Neural cell (in vitro differentiated cells): ENCODE results near the gene SLC44A5. TPM values are rescaled to one million over a fixed set of nuclear protein-coding genes. Genes with fewer than 3 reads are reported as not detected.

Source experiments
- H2AFZ ChIP-seq: fragments of 200-600, 300-800 bp; sonication (generic), shearing (Covaris generic); 2 replicates; pipeline ENCODE4 v1.6.0; 2014; ENCODE audit warnings: low read depth, mild to moderate bottlenecking, antibody characterized with exemption, low read length, moderate library complexity
- H3F3A ChIP-seq: fragments of 200-600 bp; shearing (Covaris generic); 2 replicates; pipeline ENCODE4 v1.6.1; 2016; ENCODE audit warnings: mild to moderate bottlenecking, moderate library complexity, mixed read lengths, antibody characterized with exemption, low read length; ENCODE audit not compliant: insufficient read depth, poor library complexity, severe bottlenecking
- H3K27ac ChIP-seq: fragments of 200-600, 300-800 bp; sonication (generic), shearing (Covaris generic); 2 replicates; pipeline ENCODE4 v1.5.1; 2014; ENCODE audit warnings: mild to moderate bottlenecking, low read length, moderate library complexity
- H3K27me3 ChIP-seq: fragments of 300-800, 200-600 bp; sonication (generic), shearing (Covaris generic); 2 replicates; pipeline ENCODE4 v1.6.0; 2014; ENCODE audit warnings: mild to moderate bottlenecking, low read depth, low read length, moderate library complexity; ENCODE audit not compliant: insufficient read depth
- H3K36me3 ChIP-seq: fragments of 300-800, 200-600 bp; sonication (generic), shearing (Covaris generic); 2 replicates; pipeline ENCODE4 v1.5.1; 2014; ENCODE audit warnings: mild to moderate bottlenecking, antibody characterized with exemption, low read length, moderate library complexity; ENCODE audit not compliant: insufficient read depth
- H3K4me2 ChIP-seq: fragments of 300-800, 200-600 bp; sonication (generic), shearing (Covaris generic); 2 replicates; pipeline ENCODE4 v1.6.0; 2014; ENCODE audit warnings: mild to moderate bottlenecking, low read length
- H3K4me3 ChIP-seq: fragments of 300-800, 200-600 bp; sonication (generic), shearing (Covaris generic); 2 replicates; pipeline ENCODE4 v1.5.1; 2014; ENCODE audit warnings: mild to moderate bottlenecking, low read length, moderate library complexity
- H3K79me2 ChIP-seq: fragments of 200-600 bp; shearing (Covaris generic); replicated peaks from 2 replicates; pipeline ENCODE4 v1.6.0; 2014; ENCODE audit warnings: mild to moderate bottlenecking, low read length, moderate library complexity; ENCODE audit not compliant: insufficient read depth
- H3K9ac ChIP-seq: fragments of 300-800, 200-600 bp; sonication (generic), shearing (Covaris generic); 2 replicates; pipeline ENCODE4 v1.6.1; 2016; ENCODE audit warnings: mild to moderate bottlenecking, low read length, mixed read lengths
- H3K9me2 ChIP-seq: fragments of 200-600 bp; shearing (Covaris generic); 2 replicates; pipeline ENCODE4 v1.6.1; 2016; ENCODE audit warnings: mild to moderate bottlenecking, low read length, mixed read lengths; ENCODE audit not compliant: insufficient read depth
- H3K9me3 ChIP-seq: fragments of 200-600, 300-800 bp; sonication (generic), shearing (Covaris generic); 2 replicates; pipeline ENCODE4 v1.6.1; 2016; ENCODE audit warnings: mild to moderate bottlenecking, mixed run types, low read length, moderate library complexity, mixed read lengths
- H4K20me1 ChIP-seq: fragments of 200-600 bp; shearing (Covaris generic); 2 replicates; pipeline ENCODE4 v1.6.1; 2016; ENCODE audit warnings: mild to moderate bottlenecking, mixed run types; ENCODE audit not compliant: insufficient read depth
- EP300 ChIP-seq: fragments of 450-650 bp; conservative IDR thresholded peaks from 2 replicates; pipeline ENCODE4 v1.6.1; 2014; ENCODE audit warnings: antibody characterized with exemption, mild to moderate bottlenecking, moderate library complexity; ENCODE audit not compliant: poor library complexity, severe bottlenecking
- EZH2 ChIP-seq: fragments of 200-600, 300-800 bp; shearing (Covaris generic), sonication (generic); IDR thresholded peaks from 2 replicates; pipeline ENCODE4 v1.6.1; 2014; ENCODE audit warnings: antibody characterized with exemption, low read length, borderline replicate concordance, mild to moderate bottlenecking; ENCODE audit not compliant: insufficient read depth, poor library complexity, severe bottlenecking
- MXI1 ChIP-seq: fragments of 450-650 bp; conservative IDR thresholded peaks from 2 replicates; pipeline ENCODE4 v1.6.1; 2014; ENCODE audit warnings: antibody characterized with exemption, mild to moderate bottlenecking; ENCODE audit not compliant: poor library complexity, severe bottlenecking
- POLR2AphosphoS5 ChIP-seq: IDR thresholded peaks from 2 replicates; pipeline ENCODE4 v1.6.1; 2012
- RAD21 ChIP-seq: fragments of 450-650 bp; conservative IDR thresholded peaks from 2 replicates; pipeline ENCODE4 v1.6.1; 2014; ENCODE audit warnings: antibody characterized with exemption, mild to moderate bottlenecking, moderate library complexity
- SMC3 ChIP-seq: fragments of 450-650 bp; conservative IDR thresholded peaks from 2 replicates; pipeline ENCODE4 v1.6.1; 2014; ENCODE audit warnings: antibody characterized with exemption, mild to moderate bottlenecking, moderate library complexity; ENCODE audit not compliant: poor library complexity
- TAF1 ChIP-seq: IDR thresholded peaks from 2 replicates; pipeline ENCODE4 v1.6.1; 2012; ENCODE audit warnings: low read depth
- polyA plus RNA-seq: library from polyadenylated mRNA; depleted of rRNA; stranded (reverse); fragments of >200 nt; gene quantifications from 2 replicates; pipeline ENCODE4 v1.2.3, GENCODE V29; 2014
- TF ChIP-seq, protein P1 (sequence below): IDR thresholded peaks from 2 replicates; pipeline ENCODE4 v1.6.1; 2012; ENCODE audit warnings: borderline replicate concordance
- TF ChIP-seq, protein P2 (sequence below): fragments of 450-650 bp; IDR thresholded peaks from 2 replicates; pipeline ENCODE4 v1.5.1; 2014; ENCODE audit warnings: antibody characterized with exemption, mild to moderate bottlenecking, moderate library complexity; ENCODE audit not compliant: poor library complexity, severe bottlenecking

Gene SLC44A5
- polyA plus RNA-seq, 1 donor from 2014 or later, result 53.0 TPM

DNA sequence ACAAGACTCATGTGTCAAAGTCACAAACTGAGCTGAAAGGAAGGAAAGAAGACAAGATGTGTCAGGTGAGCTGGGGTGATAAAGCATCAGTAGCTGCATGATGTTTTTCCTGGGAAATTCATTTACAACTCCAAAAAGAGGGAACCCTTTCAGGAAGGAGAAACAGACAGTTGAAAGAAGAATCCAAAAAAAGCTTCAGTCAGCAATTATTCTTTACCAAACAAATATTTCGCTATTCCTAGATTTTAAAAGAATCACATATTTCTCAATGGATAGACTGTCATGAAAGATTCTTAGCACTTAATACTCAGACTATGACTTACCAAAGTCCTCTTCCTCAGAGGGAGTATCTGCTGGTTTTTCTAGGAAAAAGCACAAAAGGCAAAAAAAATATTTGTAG lies 214.7 kb downstream of the SLC44A5 start:
- Histone ChIP-seq H3K4me3 (no peak overlapping the region), H3K36me3 (no peaks in the 10 kb centered on the region), H3K9ac (no peak overlapping the region), H3K79me2 (no peaks in the 10 kb centered on the region), H3K4me2 (no peak overlapping the region), H3K27me3 (no peaks in the 10 kb centered on the region), H2AFZ (no peak overlapping the region), H3F3A (no peaks in the 10 kb centered on the region), H3K27ac (no peak overlapping the region), H3K9me3 (no peaks in the 10 kb centered on the region), H3K9me2 (no peaks in the 10 kb centered on the region), H4K20me1 (no peaks in the 10 kb centered on the region)
- TF ChIP-seq SMC3 (no peak), RAD21 (no peak), TAF1 (no peak), EP300 (no peak), POLR2AphosphoS5 (no peak), MXI1 (no peak), EZH2 (no peak)
- TF ChIP-seq, protein P1, sequence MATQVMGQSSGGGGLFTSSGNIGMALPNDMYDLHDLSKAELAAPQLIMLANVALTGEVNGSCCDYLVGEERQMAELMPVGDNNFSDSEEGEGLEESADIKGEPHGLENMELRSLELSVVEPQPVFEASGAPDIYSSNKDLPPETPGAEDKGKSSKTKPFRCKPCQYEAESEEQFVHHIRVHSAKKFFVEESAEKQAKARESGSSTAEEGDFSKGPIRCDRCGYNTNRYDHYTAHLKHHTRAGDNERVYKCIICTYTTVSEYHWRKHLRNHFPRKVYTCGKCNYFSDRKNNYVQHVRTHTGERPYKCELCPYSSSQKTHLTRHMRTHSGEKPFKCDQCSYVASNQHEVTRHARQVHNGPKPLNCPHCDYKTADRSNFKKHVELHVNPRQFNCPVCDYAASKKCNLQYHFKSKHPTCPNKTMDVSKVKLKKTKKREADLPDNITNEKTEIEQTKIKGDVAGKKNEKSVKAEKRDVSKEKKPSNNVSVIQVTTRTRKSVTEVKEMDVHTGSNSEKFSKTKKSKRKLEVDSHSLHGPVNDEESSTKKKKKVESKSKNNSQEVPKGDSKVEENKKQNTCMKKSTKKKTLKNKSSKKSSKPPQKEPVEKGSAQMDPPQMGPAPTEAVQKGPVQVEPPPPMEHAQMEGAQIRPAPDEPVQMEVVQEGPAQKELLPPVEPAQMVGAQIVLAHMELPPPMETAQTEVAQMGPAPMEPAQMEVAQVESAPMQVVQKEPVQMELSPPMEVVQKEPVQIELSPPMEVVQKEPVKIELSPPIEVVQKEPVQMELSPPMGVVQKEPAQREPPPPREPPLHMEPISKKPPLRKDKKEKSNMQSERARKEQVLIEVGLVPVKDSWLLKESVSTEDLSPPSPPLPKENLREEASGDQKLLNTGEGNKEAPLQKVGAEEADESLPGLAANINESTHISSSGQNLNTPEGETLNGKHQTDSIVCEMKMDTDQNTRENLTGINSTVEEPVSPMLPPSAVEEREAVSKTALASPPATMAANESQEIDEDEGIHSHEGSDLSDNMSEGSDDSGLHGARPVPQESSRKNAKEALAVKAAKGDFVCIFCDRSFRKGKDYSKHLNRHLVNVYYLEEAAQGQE, result no peak
- TF ChIP-seq, protein P2, sequence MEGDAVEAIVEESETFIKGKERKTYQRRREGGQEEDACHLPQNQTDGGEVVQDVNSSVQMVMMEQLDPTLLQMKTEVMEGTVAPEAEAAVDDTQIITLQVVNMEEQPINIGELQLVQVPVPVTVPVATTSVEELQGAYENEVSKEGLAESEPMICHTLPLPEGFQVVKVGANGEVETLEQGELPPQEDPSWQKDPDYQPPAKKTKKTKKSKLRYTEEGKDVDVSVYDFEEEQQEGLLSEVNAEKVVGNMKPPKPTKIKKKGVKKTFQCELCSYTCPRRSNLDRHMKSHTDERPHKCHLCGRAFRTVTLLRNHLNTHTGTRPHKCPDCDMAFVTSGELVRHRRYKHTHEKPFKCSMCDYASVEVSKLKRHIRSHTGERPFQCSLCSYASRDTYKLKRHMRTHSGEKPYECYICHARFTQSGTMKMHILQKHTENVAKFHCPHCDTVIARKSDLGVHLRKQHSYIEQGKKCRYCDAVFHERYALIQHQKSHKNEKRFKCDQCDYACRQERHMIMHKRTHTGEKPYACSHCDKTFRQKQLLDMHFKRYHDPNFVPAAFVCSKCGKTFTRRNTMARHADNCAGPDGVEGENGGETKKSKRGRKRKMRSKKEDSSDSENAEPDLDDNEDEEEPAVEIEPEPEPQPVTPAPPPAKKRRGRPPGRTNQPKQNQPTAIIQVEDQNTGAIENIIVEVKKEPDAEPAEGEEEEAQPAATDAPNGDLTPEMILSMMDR, result no peak

- Histone ChIP-seq H3K9me2 (no peaks in the 10 kb centered on the region), H3K27me3 (no peaks in the 10 kb centered on the region), H3K9ac (no peak overlapping the region)
Observed at GRCh38 chr1:75394386-75395139, 216.4 kb downstream of the SLC44A5 start.

More at GRCh38 chr1:75394386-75395139, 216.4 kb downstream of the SLC44A5 start:
- Histone ChIP-seq H4K20me1 (no peaks in the 10 kb centered on the region), H2AFZ (no peak overlapping the region), H3K36me3 (no peaks in the 10 kb centered on the region), H3K4me2 (no peak overlapping the region), H3K9me3 (no peaks in the 10 kb centered on the region), H3K27ac (no peak overlapping the region), H3K4me3 (no peak overlapping the region), H3F3A (no peaks in the 10 kb centered on the region), H3K79me2 (no peaks in the 10 kb centered on the region)
- TF ChIP-seq, protein P2, result no peak
- TF ChIP-seq, protein P1, result no peak
